DND-41 (cell line): Measurements from ENCODE around the gene ZNF653.

Source experiments
- CTCF ChIP-seq: IDR thresholded peaks from 2 replicates; pipeline ENCODE4 v1.5.1; 2012; ENCODE audit warnings: borderline replicate concordance, low read length, moderate library complexity, mild to moderate bottlenecking; ENCODE audit not compliant: poor library complexity, severe bottlenecking; ENCODE audit errors: extremely low read depth
- EZH2 ChIP-seq: IDR thresholded peaks from 3 replicates; pipeline ENCODE4 v1.6.1; 2012; ENCODE audit warnings: borderline replicate concordance, low read depth, mild to moderate bottlenecking, moderate library complexity, low read length, inconsistent platforms; ENCODE audit not compliant: severe bottlenecking

GRCh38 chr19:11530432-11530831 is 24.8 kb upstream of the ZNF653 start:
- no peak for TF ChIP-seq EZH2
- TF ChIP-seq CTCF: peak; percentile 44
